NCI-H146 (cell line): ENCODE measurements around the gene FAM20A.

Source experiments
- DNase-seq: peaks from one replicate; lab custom pipeline; 2025; lab: John Stamatoyannopoulos, UW

Gene FAM20A

DNA sequence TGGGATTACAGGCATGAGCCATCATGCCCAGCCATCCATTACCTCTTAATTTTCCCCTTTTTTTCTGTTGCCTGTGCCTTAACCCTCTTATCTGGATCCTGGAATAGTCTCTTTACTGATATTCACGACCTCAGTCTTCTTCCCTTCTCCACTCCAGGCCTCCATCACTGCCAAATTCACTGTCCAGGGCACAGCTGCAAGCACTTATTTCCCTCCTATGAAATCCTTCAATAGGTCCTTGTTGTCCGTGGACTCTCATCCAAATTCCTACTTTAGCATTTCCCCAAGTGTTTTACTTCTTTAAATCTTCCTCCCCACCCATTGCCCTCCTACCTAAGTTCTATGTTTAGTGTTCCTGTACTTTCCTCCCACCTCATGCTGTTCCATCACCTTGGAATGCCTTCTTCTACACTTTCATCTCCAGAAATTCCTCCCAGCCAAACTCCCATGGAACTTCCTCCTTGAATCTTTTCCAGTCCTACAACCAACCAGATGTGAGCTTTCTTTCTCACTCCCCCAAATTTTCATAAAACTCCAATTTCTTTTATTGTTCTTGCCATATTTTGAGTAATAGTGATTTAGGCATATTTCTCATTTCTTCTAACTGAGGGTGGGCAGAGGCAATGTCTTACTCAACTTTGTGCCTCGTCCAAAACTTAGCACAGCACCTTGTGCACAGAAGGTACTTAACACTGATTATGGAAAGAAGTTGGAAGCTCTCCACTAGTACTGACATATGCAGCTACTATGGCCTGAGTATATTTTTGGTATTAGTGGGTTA lies 35.3 kb downstream of the FAM20A start:
- DNase-seq: no peak

DNA sequence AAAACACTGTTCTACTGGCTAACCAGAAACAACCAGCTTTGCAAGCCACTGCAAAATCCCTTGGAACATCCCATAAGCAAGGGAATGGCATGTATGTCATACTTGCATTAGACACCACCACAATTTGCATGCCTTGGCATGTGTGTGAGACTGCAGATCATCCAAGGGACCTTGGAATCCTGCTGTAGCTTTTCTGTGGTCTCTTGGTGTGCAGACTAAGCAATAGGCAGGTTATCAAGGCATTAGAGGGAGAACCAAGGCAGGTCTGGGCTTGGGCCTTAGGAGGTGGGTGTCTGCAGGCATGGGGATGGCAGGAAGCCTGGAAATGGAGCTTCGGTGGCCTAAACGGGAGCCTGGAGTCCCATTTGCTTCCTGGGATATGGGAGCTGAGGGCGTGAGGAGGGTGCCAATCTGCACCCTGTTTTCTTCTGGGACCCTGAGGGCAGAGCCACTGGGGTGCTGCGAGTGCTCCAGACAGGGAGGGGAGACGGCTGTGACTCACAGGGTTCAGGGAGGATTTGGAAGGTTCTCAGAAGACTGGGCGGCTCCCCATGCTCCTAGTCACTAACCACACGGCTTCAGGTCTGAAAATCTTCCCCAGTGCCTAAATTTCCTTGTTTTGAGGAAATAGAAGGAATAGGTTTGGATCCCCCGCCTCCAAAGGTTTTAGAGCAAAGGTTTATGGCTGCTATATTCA lies 36.6 kb downstream of the FAM20A start:
- no peak for DNase-seq

DNA sequence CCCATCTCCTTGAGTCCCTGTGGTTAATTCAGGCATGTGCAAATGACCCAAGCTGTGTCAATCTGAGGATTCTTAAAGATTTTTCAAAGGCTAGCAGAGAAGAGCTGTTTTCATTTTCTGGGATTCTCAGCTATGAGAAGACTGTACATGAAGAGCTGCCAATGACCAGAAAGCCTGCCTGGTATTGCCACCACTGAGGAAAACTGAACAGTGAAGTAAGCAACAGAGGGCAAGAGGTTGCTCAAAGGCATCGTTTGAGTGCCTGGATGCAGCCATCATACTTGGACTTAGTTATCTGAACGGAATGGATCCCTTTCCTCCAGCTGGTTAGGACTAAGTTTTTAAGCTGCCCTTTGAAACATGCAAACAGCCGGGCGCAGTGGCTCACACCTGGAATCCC lies 38.4 kb downstream of the FAM20A start:
- DNase-seq: no peak

DNA sequence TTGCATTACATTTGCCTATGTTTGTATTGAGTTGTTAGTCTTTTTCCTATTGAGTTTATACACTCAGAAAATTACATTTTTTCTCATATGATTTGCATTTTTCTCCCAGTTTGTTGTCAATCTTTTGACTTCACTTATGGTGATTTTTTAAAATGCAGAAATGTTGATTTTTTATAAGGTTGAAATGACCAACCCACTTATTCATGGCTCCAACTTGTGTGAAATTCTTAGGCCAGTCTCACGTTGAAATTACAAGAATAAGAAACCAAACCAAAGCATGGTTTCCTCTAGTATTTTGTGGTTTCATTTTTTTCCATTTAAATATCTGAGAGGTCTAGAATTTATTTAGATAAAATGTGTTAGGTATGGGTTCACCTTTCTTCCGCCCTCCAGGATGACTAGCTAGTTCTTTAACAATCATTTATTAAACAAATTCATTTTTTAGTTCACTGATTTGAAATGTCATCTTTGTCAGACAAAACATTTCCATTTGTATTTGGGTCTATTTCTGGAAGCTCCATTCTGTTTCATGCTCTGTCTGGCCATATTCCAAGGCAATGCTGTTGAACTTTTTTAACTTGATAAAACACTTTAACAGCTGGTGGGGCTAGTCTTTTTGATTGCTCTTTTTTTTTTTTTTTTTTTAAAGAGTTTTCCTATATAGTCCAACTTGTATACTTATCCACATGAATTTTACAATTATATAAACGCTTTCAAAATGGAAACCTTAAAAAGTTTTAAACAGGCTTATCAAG lies 40.0 kb downstream of the FAM20A start:
- DNase-seq: no peak

DNA sequence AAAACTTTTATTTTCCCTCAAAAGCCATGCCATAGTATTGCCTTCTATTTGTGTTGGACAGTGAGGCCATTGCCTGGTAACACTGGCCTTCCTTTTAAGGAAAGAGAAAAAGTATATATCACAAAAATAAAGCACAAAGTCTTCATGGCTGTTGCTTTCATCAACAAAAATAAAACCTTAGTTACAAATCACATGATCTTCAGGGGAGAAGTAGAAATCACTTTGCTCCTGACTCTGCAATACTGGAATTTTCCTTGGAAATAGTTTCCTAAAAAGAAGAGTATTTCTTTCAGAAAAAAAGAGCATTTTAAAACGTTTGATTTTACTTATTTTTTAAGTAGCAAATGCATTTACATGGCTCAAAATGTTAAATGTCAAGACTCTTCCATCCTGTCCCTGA lies 41.9 kb downstream of the FAM20A start:
- no peak for DNase-seq

DNA sequence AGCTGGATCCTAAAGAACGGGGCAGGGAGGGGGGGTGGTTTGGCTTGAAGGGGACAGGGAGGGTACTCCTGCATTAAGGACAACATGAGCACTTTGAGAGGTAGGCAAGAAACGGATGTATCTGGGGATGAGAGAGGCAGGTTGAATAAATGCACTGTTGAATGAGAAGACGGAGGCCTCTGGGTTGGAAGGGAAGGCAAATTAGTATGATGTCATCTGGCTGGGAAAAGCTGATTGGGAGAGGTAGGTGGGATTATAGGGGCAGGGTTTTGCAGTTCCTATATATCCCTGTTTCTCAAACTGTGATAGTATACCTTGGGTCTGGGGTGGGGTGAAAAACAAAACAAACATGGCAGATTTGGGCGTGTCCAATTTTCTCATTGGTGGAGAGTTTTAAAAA lies 44.6 kb downstream of the FAM20A start:
- no peak for DNase-seq

DNA sequence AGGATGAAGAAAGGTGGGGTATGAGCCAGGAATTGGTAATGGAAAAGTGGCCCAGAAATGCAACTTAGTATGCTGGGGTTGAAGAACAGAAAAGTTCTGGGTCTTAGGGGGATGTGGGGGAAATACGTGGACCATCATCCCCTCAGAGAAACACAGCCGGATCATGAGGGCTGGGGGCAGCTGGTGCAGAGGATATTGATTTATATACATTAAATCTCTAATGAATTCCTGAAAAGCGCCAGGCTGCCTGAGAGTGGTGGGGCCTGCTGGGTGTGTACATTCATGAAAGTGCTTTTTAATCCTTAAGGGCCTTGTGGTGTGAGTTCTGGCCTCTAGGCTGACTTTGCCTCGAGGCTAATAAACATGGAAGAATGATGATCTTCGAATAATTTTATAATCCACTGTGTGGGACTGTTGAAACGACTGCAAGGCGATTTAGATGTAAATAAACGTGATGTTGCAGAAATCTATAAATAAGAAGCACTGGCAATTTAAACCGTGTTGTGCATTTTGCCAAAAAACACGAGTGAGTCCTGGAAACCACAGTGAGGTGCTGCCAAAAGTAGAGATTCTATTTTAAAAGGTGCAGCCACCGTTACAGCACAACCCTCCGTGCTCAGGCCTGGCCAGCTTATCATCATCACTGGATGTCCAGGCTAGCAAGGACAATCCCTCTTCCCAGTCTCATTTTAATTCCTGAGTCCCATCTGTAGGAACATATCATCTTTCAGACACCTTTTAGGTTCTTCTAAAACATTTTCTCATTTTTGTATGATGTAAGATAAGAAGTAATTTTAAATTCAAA lies 56.9 kb downstream of the FAM20A start:
- peak; percentile 2 for DNase-seq

DNA sequence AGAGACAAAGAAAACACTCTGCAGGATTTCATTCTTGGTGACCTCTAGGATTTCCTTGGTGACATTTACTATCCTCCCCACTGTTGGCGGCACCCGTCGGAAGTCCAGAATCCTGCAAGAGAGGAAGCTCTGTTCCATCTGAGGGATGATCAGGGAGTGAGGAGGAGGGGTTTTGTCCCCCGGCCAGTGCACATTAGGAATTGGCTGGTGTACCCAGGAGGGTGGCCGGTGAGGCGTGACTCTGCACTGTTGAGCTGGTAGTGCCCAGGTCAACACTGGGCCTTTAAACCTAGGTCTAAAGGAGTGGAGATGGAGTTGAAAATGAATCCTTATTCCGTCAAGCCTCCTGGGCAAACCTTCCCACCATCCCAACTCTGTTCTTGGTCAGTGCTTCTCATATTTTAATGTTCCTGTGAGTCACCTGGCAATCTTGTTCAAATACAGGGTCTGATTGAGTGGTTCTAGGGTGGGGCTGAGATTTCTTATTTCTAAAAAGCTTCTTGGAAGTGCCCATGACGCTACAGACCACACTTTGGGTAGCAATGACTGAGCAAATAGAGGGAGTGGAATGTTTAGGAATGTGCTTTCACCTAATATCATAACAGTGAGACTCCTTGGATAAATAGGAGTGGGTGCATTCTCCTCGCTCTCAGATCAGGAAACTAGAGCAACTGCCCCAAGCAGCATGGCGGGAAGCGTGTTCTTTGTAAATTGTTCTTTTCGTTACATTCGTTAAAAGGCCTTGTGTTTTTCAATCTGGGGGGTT lies 58.3 kb downstream of the FAM20A start:
- DNase-seq: no peak

DNA sequence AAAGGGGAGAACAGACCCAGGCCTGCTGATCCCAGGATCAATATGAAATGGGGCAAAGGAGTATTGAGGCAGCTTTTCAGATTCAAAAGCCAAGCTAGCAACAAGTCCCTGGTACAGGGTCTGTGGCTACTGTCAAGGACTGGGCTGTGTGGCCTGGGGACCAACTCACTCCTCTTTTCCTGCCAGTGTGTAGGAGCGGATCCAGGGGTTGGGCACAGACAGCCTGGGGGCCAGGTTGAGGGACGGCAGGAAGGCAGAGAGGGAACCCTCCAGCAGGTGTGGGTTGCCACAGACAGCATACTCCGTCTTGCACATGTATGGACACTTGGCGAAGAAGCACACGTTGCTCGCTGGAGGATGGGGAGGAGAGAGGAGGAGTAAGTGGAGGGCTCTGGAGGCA lies 59.4 kb downstream of the FAM20A start:
- no peak for DNase-seq

DNA sequence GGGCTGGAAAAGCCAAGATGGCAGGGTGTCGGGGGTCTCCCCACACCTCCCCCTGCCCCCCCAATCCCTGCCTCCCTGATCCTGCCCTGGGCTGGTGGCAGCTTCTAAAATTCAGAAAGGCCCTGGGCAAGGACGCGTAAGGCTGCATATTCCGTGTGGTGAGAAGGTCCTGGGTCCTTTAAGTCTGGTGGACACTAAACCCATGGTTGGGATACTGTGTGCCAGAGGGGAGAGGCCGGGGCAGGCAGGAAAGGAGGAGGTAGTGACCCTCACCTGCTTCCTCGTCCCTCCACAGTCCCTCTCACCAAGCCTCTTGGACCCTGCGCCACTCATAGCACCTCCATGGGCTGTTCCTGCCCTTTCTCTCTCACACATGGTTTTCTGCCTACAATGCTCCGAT lies 60.2 kb downstream of the FAM20A start:
- DNase-seq: no peak

DNA sequence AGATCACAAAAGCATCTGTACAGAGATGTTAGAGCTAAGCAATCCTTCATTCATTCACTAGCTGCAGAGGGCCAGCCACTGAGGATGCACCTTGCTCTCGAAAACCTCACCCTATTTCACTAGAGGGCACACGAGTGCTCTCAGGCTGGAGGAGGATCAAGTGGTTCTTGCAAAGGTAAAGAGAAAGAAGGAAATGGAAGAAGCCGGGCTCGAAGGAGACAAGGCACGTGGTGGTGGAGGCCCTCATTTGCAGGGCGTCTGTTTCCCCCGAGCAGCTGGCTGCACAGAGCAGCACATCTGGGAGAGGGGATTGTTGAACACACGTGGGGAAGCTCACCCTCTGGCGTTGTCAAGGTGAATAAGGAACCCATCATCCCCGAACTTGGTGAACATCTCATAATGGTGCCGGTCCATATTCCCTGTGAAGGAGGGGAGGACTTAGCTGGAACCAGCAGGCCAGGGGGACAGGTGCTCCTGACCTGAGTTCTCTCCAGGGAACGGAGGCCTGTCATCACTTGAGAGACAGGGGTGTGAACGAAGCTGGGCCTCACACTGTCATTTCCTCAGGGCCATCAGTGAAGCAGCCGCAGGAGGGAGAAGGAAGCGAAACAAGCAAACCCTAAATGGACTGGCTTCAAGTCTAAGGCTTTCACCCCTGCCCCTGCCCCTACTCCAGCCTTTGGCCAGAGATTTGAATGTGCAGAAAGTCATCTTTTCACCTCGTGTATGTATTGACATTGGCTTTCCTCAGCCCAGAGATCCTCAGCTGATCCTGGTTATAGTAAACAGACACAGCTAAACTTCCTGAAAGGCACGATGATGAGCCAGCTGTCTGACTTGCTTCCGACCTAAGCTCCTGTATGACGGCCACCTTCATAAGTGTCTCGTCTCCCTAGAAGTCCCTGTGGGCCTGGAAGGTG lies 61.4 kb downstream of the FAM20A start:
- no peak for DNase-seq

DNA sequence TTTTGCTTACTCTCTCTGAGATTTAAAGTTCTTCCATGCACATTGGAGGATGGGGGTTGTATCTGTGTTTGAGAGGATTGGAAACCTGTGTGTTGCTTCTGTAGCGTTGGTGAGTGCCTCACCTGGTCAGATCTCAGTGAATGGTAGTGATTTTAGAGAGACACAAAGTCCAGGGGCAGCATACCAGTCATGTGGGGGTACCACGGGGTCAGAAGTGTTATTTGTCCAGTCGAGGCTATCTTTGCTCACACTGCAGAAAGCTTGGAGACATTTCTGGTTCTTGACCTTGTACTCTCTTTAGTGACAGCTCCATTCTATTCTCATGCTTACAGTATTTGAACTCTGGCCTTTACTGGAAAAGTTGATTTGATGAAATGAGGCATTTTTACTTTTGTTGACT lies 65.2 kb downstream of the FAM20A start:
- no peak for DNase-seq

DNA sequence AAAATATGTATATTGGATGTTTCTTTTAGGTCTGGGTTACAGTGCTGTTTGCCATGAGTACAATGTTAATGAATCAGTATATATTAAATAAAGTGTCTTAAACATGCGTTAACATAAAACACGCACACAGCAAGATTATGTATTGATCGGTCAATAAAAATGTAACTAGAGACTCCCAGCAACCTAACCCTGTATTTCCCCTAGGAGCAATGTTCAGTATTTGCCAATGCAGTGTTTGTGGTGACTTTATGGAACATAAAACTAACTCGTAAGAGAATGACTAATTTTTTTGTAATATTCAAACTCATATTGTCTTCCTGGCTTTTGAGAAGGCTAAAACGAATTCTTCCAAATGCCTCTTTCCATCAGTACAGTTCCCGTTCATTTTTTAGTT lies 66.5 kb downstream of the FAM20A start:
- no peak for DNase-seq

DNA sequence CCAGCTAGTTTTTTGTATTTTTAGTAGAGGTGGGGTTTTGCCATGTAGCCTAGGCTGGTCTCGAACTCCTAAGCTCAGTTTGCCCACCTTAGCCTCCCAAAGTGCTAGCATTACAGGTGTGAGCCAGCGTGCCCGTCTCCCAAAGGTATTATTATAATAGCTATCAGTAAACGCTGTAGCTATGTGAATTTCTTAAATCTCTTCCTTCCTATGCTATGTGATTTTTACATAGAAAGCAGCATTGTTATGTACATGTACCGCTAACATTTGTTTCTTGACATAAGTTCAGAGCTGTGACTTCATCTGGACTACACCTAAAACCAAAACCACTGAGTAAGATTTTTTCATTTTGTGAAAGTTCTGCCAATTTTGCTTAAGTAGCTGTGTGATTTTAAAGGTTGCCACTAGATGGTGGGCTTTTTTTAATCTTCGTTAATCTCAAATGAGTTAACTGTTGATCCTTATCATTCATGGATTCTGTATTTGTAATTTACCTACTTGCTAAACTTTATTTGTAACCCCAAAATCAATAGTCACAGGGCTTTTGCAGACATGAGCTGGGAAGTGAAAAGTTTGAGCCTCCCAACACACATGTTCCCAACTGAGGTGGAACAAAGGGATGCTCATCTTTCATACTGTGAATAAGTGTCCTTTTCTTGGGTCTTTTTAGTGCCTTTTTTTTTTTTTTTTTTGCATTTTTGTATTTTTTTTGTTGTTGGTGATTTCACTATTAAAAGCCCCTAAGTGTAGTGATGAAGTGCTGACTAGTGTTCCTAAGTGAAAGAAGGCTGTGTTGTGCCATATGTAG lies 67.1 kb downstream of the FAM20A start:
- no peak for DNase-seq

DNA sequence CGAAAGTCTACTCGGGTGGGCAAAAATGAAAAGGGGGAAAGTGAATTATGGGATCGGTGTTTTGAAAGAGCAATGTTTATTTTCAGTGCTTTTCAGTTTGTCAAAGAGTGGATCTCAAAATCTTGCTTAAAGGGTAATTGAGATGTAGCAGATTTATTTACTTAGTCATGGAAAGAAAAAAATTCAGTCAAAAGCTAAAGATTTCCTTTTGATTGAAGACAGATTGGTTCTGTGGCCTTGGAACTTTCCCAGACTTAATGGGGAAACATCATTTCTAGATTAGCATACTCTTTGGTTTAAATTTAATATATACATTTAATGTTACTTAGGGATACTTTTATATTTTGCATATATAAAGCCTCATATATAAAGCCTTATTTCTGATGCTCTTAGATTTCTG lies 68.3 kb downstream of the FAM20A start:
- DNase-seq: no peak

DNA sequence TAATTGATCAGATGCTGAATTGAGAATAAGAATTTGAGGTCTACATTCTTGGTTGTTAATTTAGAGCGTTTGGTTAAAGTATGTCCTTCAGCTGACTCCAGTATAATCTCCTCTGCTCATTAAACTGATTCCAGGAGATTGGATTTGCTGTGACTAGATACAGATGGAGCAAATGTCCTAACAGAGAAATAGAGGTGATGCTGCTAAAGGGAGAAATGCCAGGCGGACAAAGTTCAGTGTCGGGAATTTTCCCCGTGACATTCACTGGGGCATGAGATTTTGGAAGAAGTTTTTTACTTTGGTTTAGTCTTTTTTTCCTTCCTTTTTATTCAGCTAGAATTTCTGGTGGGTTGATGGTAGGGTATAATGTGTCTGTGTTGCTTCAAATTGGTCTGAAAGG lies 69.9 kb downstream of the FAM20A start:
- DNase-seq: no peak

DNA sequence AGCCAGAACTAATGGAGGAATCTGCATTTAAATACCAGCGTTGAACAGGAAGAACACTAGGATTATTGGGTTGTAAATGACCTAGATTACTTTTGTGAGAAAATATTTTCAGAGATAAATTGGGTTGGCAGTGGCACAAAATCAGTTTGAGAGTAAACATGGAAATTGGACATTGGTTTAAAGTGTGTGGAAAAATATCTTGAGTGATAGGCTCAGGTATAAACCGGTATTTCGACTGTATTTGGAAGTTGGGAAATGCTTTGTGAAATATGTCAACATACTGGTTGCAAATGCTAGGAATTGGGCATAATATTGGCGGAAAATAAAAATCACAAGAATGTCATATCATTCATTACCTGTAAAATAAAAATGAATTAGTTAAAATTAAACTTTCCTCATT lies 73.9 kb downstream of the FAM20A start:
- no peak for DNase-seq

DNA sequence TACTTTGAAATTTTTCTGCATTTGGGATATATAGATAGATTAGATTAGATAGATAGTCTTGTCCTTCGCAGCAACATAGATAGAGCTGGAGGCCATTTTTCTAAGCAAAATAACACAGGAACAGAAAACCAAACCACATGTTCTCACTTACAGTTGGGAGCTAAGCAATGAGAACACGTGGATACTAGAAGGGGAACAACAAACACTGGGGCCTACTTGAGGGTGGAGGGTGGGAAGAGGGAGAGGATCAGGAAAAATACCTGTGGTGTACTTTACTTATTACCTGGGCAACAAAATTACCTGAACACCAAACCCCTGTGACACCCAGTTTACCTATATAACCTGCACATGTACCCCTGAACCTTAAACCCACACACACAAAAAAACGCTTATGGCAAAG lies 74.6 kb downstream of the FAM20A start:
- DNase-seq: no peak

DNA sequence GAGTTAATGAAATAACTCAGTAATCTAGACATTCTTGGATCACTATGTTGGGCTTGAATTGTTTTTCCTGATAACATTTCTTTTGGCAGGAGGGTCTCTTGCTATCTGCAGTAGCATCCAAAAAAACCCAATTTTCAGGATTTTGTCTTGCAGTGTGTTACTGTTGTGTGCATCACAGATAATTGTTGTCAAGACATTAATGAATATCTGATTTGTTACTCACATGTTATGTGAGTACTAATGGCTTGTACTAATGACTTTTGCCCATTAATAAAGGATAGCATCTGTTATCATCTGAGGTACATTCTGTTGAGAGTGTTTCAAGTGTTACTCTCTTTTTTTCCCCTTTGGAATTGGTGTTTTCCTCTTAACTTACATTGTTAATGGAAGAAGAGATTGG lies 78.9 kb downstream of the FAM20A start:
- DNase-seq: no peak

DNA sequence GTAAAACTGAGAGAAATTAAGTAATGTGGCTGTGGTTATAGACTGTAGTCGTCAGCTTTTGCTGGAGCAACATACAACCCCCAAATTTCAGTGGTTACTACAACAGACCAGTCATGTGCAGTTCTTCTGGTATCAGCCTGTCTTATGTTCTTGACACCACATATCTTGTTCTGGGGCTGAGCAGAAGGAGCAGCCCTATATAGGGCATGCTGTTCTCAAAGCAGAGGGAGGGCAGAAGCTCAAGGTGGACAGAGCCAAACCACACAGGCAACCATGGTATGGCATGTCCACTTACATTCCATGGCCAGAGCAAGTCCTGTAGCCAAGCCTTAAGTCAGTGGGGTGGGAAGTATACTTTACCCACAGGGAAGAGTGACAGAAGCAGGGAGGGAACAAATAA lies 81.3 kb downstream of the FAM20A start:
- DNase-seq: no peak
